Middle frontal gyrus (tissue), 1 donor: Measurements from ENCODE around the gene MPPED1.

Source experiments
- DNase-seq: peaks from one replicate; pipeline ENCODE4 v3.0.0-alpha.2; 2015; ENCODE audit warnings: low spot score; ENCODE audit errors: extremely low spot score

Gene MPPED1

GRCh38 chr22:43474161-43475101, 62.6 kb downstream of the MPPED1 start:
- no peak for DNase-seq

GRCh38 chr22:43475549-43476076, 63.8 kb downstream of the MPPED1 start:
- no peak for DNase-seq

- no peak for DNase-seq
Measured at GRCh38 chr22:43476341-43476740, 64.5 kb downstream of the MPPED1 start.

- DNase-seq: no peak
Measured at GRCh38 chr22:43476751-43477725, 65.2 kb downstream of the MPPED1 start.

GRCh38 chr22:43477966-43478365, 66.2 kb downstream of the MPPED1 start:
- DNase-seq: no peak

- no peak for DNase-seq
Measured at GRCh38 chr22:43478621-43479300, 66.9 kb downstream of the MPPED1 start.

GRCh38 chr22:43479301-43479950, 67.6 kb downstream of the MPPED1 start:
- DNase-seq: no peak

GRCh38 chr22:43479962-43480361, 68.1 kb downstream of the MPPED1 start:
- no peak for DNase-seq

- peak; percentile 57 for DNase-seq
Measured at GRCh38 chr22:43481568-43482317, 69.9 kb downstream of the MPPED1 start.

GRCh38 chr22:43482318-43482625, 70.5 kb downstream of the MPPED1 start:
- no peak for DNase-seq

- no peak for DNase-seq
Measured at GRCh38 chr22:43483266-43483665, 71.5 kb downstream of the MPPED1 start.

- DNase-seq: no peak
Measured at GRCh38 chr22:43483669-43484068, 71.9 kb downstream of the MPPED1 start.

- no peak for DNase-seq
Measured at GRCh38 chr22:43484227-43484626, 72.4 kb downstream of the MPPED1 start.

GRCh38 chr22:43485502-43486089, 73.8 kb downstream of the MPPED1 start:
- DNase-seq: no peak

GRCh38 chr22:43487311-43488030, 75.7 kb downstream of the MPPED1 start:
- no peak for DNase-seq

- DNase-seq: peak; percentile 71
Measured at GRCh38 chr22:43488031-43488866, 76.4 kb downstream of the MPPED1 start.

- DNase-seq: no peak
Measured at GRCh38 chr22:43488937-43489336, 77.1 kb downstream of the MPPED1 start.

GRCh38 chr22:43490311-43490710, 78.5 kb downstream of the MPPED1 start:
- DNase-seq: no peak
